Raji (cell line): Measurements from ENCODE around the gene CNTNAP2.

Experiments
- POLR2A ChIP-seq: IDR thresholded peaks from 2 replicates; pipeline ENCODE4 v1.6.1; 2011; ENCODE audit warnings: low read depth, low read length, control low read depth; ENCODE audit not compliant: insufficient read depth

Gene CNTNAP2

GRCh38 chr7:148230296-148230695 lies 2113.7 kb downstream of the CNTNAP2 start:
- TF ChIP-seq POLR2A = no peak

- TF ChIP-seq POLR2A = no peak
Measured at GRCh38 chr7:148230883-148231282, 2114.3 kb downstream of the CNTNAP2 start.

GRCh38 chr7:148232784-148233183 lies 2116.2 kb downstream of the CNTNAP2 start:
- TF ChIP-seq POLR2A = no peak

GRCh38 chr7:148234715-148235114 lies 2118.1 kb downstream of the CNTNAP2 start:
- TF ChIP-seq POLR2A = no peak

- TF ChIP-seq POLR2A = no peak
Measured at GRCh38 chr7:148238761-148239325, 2122.2 kb downstream of the CNTNAP2 start.

- no peak for TF ChIP-seq POLR2A
Measured at GRCh38 chr7:148241700-148242293, 2125.2 kb downstream of the CNTNAP2 start.

- no peak for TF ChIP-seq POLR2A
Measured at GRCh38 chr7:148242294-148242821, 2125.8 kb downstream of the CNTNAP2 start.

GRCh38 chr7:148245381-148245780 lies 2128.8 kb downstream of the CNTNAP2 start:
- no peak for TF ChIP-seq POLR2A

- TF ChIP-seq POLR2A = no peak
Measured at GRCh38 chr7:148253629-148254028, 2137.0 kb downstream of the CNTNAP2 start.

- no peak for TF ChIP-seq POLR2A
Measured at GRCh38 chr7:148255333-148255732, 2138.7 kb downstream of the CNTNAP2 start.

- no peak for TF ChIP-seq POLR2A
Measured at GRCh38 chr7:148256433-148256832, 2139.8 kb downstream of the CNTNAP2 start.

- no peak for TF ChIP-seq POLR2A
Measured at GRCh38 chr7:148260599-148260998, 2144.0 kb downstream of the CNTNAP2 start.

GRCh38 chr7:148261523-148261922 lies 2144.9 kb downstream of the CNTNAP2 start:
- no peak for TF ChIP-seq POLR2A

- no peak for TF ChIP-seq POLR2A
Measured at GRCh38 chr7:148261996-148262688, 2145.5 kb downstream of the CNTNAP2 start.

- no peak for TF ChIP-seq POLR2A
Measured at GRCh38 chr7:148262721-148263229, 2146.2 kb downstream of the CNTNAP2 start.
